ENCODE results near the gene RGS12. TPM values are rescaled to one million over a fixed set of nuclear protein-coding genes. Genes with fewer than 3 reads are reported as not detected.

RGS12 gene
- total RNA-seq, 4 donors from 2014 or later: 22.2 to 33.3 (median 28.5) TPM

- no peak for DNase-seq (ENCODE audit: low spot score in 2 of 2)
- WGBS, 2 donors: 69 to 73% methylated on average over 18 of the region's 18 CpGs
- peaks cover 0 to 3% (median 0%) of the 10 kb centered on the region in 3 donors for H3K36me3 ChIP-seq
- TF ChIP-seq POLR2A (IDR thresholded peaks at IDR 0.05) (no peak), CTCF (IDR thresholded peaks at IDR 0.05) (no peak), EP300 (IDR thresholded peaks at IDR 0.05) (no peak)
- no peak overlapping the region for H3K4me3 ChIP-seq
- H3K9me3 ChIP-seq: no peaks in the 10 kb centered on the region
- H3K27ac ChIP-seq: no peak overlapping the region
- no peaks in the 10 kb centered on the region for H3K27me3 ChIP-seq
- peaks cover 0 to 6% (median 0%) of the 10 kb centered on the region in 4 donors for H3K4me1 ChIP-seq
These were observed 25.0 kb upstream of the RGS12 start for GRCh38 chr4:3267576-3268394.

- 78 to 83% methylated on average over 15 to 16 of the region's 17 CpGs for WGBS, 2 donors
- H3K9me3 ChIP-seq: peaks cover 0 to 7% (median 0%) of the 10 kb centered on the region in 4 donors
- no peak for TF ChIP-seq POLR2A (IDR thresholded peaks at IDR 0.05)
- no peak for TF ChIP-seq CTCF (IDR thresholded peaks at IDR 0.05)
- no peak for TF ChIP-seq EP300 (IDR thresholded peaks at IDR 0.05)
- H3K4me3 ChIP-seq: no peak overlapping the region
- H3K4me1 ChIP-seq: peaks cover 0 to 6% (median 0%) of the 10 kb centered on the region in 4 donors
- H3K27me3 ChIP-seq: no peaks in the 10 kb centered on the region
- DNase-seq (ENCODE audit: low spot score in 2 of 2): no peak
- peaks cover 0 to 3% (median 0%) of the 10 kb centered on the region in 3 donors for H3K36me3 ChIP-seq
- no peak overlapping the region for H3K27ac ChIP-seq
These were observed 24.3 kb upstream of the RGS12 start for GRCh38 chr4:3268395-3269104.

GRCh38 chr4:3269105-3269927 is 23.5 kb upstream of the RGS12 start:
- Histone ChIP-seq H3K4me1 (peaks cover 0 to 6% (median 0%) of the 10 kb centered on the region in 4 donors), H3K9me3 (peaks cover 0 to 10% (median 0%) of the 10 kb centered on the region in 4 donors), H3K4me3 (no peak overlapping the region), H3K27me3 (no peaks in the 10 kb centered on the region), H3K36me3 (peaks cover 0 to 1% (median 0%) of the 10 kb centered on the region in 3 donors), H3K27ac (no peak overlapping the region)
- WGBS, 2 donors: 75 to 80% methylated on average over 23 to 24 of the region's 25 CpGs
- DNase-seq (ENCODE audit: low spot score in 2 of 2): no peak
- TF ChIP-seq CTCF (IDR thresholded peaks at IDR 0.05) (no peak), EP300 (IDR thresholded peaks at IDR 0.05) (no peak), POLR2A (IDR thresholded peaks at IDR 0.05) (no peak)

- H3K4me1 ChIP-seq: peaks cover 0 to 6% (median 0%) of the 10 kb centered on the region in 4 donors
- DNase-seq (ENCODE audit: low spot score in 2 of 2): no peak
- 70 to 75% methylated on average over 15 to 17 of the region's 17 CpGs for WGBS, 2 donors
- no peak overlapping the region for H3K27ac ChIP-seq
- no peak overlapping the region for H3K4me3 ChIP-seq
- H3K36me3 ChIP-seq: no peaks in the 10 kb centered on the region
- H3K9me3 ChIP-seq: peaks cover 0 to 10% (median 0%) of the 10 kb centered on the region in 4 donors
- no peaks in the 10 kb centered on the region for H3K27me3 ChIP-seq
- no peak for TF ChIP-seq POLR2A (IDR thresholded peaks at IDR 0.05)
- TF ChIP-seq CTCF (IDR thresholded peaks at IDR 0.05): no peak
- no peak for TF ChIP-seq EP300 (IDR thresholded peaks at IDR 0.05)
These were observed 22.7 kb upstream of the RGS12 start for GRCh38 chr4:3269991-3270611.

Data from tibial nerve (tissue), 4 donors.